ENCODE results near the gene RCAN1.
"Not testable (repeated sequence)": the region's sequence is repeated elsewhere in the genome, so short reads cannot be mapped to it uniquely, and the experiment has no call there.

The RCAN1 gene

GRCh38 chr21:34567604-34568155 is 47.2 kb downstream of the RCAN1 start:
- no peak for DNase-seq

DNA sequence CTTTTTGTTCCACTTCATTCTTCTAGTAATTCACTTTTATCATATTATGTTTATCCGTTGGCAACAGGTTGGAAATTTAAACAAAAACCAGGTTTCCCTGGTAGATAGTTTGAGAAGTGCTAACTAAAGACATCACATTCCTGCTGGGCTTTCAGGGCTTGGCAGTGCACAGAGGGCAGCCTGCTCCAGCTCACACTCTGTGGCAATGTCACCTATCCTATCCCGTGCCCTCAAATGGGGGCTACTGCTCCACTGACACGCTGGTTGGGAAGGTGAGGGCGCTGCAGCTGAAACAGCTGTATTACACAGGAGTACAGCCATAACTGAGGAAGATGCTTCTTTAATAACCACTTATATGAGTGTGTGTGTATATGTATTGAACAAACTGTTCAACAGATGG is 49.7 kb downstream of the RCAN1 start:
- DNase-seq = no peak

DNA sequence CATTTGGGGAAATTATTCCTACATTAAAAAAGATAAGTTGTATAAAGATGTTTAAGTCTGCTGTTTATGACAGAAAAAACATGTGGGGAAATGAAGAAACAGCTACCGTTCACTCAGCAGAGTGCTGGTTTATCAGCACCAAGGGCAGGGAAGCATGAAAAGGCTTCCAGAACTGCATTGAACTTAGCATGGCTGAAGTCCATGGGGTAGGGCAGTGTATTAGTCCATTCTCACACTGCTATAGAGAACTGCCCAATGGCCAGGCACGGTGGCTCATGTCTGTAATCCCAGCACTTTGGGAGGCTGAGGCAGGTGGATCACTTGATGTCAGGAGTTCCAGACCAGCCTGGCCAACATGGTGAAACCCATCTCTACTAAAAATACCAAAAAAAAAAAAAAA is 51.5 kb downstream of the RCAN1 start:
- not testable (repeated sequence) for DNase-seq

- DNase-seq = no peak
These were observed 53.1 kb downstream of the RCAN1 start for GRCh38 chr21:34561806-34562205.

DNA sequence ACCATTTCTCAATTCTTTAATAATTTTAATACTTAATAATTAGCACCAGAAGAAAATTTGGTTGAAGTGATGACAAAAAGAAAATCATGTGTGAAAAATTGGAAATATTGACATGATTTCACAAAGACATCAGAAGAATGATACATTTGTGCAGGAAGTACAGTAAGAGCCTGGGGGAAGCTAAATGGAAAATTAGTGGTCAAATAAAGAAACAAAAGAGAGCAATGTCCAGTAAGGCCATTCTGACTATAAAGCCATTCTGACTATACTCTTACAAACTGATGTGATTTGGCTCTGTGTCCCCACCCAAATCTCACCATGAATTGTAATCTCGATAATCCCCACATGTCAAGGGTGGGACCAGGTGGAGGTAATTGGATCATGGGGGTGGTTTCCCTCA is 54.3 kb downstream of the RCAN1 start:
- DNase-seq = no peak

- DNase-seq = no peak
These were observed 54.9 kb downstream of the RCAN1 start for GRCh38 chr21:34560021-34560420.

GRCh38 chr21:34559089-34559631 is 55.8 kb downstream of the RCAN1 start:
- DNase-seq = no peak

DNA sequence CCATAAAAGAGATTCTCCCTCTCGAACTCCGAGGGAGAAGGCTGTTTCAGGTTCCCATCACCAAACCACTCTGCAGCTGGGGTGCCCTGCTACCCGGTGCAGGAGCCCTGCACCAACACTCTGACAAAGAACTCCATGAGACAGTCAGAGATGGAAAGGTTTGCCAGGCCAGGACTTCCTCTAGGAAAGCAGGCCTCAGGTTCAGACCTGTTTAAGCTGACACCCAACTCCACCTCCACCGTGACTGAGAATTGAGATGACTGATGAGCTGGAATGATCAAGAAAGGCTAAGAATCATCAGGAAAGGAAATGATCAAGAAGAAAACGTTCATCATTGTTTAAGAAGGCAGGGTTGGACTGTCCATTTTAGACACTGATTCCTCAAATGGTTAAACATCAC is 56.7 kb downstream of the RCAN1 start:
- DNase-seq = no peak

DNA sequence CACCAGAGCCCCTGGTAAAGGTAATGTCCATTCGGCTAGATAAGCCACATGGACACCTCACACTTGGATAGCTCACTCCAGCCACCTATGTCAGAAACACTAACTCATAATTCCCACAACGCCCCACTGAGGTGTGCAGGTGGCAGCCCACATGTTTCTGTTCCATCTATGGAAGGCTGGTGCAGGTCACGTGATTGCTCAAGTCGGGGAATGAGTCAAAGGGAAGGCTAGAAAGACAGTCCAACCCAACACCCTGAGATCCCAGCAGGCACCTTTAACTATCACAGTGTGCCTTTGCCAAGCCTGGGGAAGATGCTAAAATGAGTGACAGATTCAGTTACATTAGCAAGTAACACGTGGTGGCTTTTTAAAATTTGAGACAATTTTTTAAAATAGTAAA is 57.7 kb downstream of the RCAN1 start:
- DNase-seq = no peak

DNA sequence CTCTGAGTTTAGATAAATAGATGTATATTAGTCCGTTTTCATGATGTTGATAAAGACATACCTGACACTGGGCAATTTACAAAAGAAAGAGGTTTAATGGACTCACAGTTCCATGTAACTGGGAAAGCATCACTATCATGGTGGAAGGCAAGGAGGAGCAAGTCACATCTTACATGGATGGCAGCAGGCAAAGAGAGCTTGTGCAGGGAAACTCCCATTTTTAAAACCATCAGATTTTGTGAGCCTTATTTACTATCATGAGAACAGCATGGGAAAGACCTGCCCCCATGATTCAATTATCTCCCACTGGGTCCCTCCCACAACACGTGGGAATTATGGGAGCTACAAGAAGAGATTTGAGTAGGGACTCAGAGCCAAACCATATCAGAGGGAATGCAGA is 60.2 kb downstream of the RCAN1 start:
- not testable (repeated sequence) for DNase-seq

DNA sequence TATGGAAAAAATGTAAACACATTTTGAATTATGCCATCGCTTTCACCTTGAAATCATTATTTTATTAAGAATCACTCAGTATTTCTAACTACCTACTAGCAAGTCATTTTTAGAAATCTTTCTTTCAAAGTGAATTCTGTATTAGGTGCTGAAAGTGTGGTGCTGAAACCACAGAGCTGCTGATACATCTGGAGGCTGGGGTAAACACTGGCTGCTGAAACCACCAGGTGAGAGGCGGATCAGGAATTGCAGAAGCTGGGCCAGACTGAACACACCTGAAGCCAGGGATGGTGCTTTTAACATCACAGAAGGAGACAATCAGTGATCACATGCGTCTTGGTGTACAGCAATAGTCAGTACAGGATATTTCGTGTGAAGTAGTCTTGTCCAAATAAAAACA is 60.7 kb downstream of the RCAN1 start:
- no peak for DNase-seq

GRCh38 chr21:34553151-34553952 is 61.6 kb downstream of the RCAN1 start:
- no peak for DNase-seq

DNA sequence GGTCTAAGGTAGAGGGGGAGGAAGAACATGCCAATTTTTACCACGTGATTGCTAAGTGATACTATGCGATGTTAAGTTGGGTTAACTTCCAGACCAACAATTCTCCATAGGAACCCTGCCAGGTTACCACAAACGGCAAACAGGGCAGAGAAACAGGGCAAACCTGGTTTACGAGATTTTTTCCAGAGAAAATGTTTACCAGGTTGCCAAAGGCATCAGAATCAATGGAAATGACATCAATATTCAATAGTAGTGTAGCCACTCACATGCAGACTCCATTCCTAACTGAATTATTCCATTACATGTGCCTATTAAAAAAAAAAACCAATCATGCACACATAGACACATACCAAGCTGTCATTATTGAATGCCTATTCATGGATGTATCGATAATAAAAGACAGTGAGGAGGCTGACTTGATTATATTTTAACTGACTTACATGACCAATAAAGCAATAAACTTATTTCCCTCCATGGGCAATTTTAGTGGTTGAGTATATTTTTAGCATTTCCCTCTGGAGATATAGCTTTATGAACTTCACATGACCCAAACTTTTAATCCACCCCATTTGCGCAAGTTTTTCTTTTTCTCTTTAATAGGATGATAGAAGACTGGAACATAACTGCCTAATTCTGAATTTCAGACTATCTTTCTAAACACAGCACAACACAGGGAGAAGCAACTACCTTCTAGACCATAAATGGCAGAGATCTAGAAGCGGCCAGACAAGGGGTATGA is 62.4 kb downstream of the RCAN1 start:
- no peak for DNase-seq

- no peak for DNase-seq
These were observed 64.6 kb downstream of the RCAN1 start for GRCh38 chr21:34550182-34550799.

DNA sequence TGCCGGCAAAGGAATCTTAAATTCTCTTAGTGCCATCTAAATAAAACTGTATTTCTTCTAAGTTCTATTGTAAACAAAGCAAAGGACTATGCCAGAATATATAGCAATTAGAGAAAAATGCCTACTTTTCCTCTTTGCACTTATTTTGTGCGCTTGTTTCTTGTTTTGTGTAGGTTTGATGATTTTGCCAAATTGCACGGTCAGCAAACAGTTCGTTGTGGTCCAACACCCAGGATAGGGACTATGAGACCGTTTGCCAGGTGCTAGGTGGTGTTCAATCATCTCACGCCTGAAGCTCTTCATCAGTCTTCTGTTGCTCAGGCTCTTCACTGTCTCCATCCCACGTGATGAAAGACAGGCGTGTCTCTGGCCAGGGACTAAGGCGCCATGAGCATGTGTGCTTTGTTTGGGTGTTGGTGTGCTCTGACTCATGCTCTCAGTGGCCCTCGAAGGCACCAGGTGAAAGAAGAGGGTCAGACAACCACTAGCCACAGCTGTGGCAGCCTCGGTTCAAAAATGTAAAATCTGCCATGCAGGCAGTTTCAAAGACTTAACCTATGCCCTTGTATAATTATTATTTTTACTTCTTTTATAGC is 66.0 kb downstream of the RCAN1 start:
- DNase-seq = no peak

DNA sequence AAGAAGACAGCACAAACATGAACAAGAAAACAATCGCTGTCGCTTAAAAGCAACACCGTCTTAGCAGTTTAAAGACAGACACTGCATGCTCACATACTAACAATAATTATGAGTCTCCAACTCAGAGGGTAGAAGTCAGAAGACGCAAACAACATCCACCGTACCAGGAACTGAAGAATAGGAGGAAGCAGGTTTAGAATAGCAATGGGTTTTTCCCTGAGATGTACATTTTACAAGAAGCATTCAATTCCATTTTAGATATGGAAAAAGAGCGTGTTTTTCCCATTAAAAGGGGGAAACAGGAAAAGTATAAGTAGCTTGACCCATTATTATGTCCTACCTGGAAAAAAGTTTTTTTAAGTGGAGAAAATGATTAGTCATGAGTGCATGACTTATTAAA is 68.4 kb downstream of the RCAN1 start:
- no peak for DNase-seq

GRCh38 chr21:34545079-34545884 is 69.6 kb downstream of the RCAN1 start:
- DNase-seq = peak; percentile 52

DNA sequence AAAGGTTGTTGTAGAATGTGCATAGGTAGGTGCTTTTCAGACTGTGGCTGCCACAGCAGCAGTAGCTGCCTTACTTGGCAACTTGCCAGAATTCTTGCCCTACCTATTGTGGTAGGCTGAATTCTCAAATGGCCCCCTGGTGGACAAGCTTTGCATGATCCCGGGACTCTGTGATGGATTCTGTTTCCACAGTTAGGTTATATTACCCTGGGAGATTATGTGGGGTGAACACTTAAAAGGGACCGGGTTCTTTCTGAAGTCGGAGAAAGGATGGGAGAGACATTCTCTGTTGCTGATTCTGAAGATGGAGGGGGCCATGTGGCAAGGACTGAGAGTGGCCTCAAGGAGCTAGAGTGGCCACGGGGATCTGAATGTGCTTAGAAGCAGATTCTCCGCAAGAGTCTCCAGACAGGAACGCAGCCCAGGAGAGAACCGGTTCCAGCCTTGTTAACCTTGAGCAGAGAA is 70.8 kb downstream of the RCAN1 start:
- no peak for DNase-seq

DNA sequence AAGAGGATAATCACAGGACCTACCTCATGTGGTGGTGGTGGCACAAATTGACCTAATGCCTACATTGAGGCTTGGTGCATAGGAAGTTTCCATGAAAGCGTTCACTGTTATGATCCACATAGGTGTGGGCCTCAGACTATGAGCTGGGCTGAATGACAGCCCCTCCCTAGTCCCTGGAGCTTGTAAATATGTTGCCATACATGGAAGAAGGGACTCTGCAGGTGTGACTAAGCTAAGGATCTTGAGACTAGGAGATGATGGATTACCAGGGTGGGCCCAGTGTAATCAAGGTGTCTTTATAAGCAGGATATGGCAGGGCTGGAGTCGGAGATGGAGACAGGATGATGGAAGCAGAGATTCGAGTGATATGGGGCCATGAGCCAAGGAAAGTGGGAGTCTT is 71.9 kb downstream of the RCAN1 start:
- DNase-seq = no peak

- no peak for DNase-seq
These were observed 74.7 kb downstream of the RCAN1 start for GRCh38 chr21:34540206-34540605.

DNA sequence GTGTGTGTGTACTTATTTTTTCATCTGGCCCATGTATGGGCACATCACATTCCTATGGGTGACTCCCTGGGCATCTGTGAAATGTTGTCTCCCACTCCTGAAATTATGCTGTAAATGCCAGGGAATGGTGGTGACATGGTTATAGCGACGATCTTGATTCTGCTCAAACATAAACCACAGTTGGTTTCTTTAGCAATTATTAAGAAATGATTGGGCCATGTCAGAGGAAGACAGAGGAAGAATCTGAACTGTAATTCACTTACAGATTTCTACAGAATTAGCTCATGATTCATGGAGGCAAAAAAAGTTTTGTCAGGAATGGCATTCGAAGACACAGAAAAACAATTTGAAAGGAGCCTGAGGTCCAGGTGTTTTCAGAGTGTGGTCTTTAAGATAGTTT is 77.1 kb downstream of the RCAN1 start:
- DNase-seq = no peak

DNA sequence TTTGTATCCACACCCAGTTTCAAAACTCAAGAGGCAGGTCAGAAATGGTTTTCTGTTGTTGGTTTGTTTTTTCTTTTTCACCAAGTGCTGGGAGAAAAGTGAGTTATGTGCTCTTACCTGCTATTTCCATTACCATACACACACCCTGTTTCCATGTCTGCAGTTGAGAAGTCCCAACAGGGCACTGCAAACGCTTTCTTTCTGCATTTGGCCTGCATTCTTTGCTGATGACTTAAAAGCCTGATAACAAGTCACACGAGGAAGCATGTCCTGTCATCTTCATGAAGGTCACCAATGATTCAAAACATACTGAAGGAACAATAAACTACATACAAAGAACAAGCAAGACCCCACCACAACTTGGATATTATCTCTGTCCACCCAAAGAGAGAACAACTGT is 78.1 kb downstream of the RCAN1 start:
- no peak for DNase-seq
